RWPE1 (cell line): ENCODE data around the gene VPS52.

Experiments used
- CTCF ChIA-PET: fragments of 350-600 bp; sonication (Branson Sonifier 250); formaldehyde crosslinking; extraction: SDS; loops from one replicate; lab custom pipeline; 2021; lab: Yijun Ruan, JAX
- POLR2A ChIA-PET: fragments of 400-600 bp; formaldehyde crosslinking; extraction: SDS; loops from one replicate; lab custom pipeline; 2020; ENCODE audit warnings: antibody characterized with exemption; ENCODE audit not compliant: low non-redundant PET; lab: Yijun Ruan, JAX
- DNase-seq: peaks from one replicate; pipeline ENCODE4 v3.0.0; 2012; ENCODE audit warnings: low spot score
- H3K27ac ChIP-seq: fragments of 450-650 bp; 2 replicates; pipeline ENCODE4 v1.5.1; 2017
- TF ChIP-seq, protein P1 (sequence below): fragments of 450-650 bp; conservative IDR thresholded peaks from 2 replicates; pipeline ENCODE4 v1.5.1; 2017; ENCODE audit warnings: low read depth, mild to moderate bottlenecking

VPS52 gene

DNA sequence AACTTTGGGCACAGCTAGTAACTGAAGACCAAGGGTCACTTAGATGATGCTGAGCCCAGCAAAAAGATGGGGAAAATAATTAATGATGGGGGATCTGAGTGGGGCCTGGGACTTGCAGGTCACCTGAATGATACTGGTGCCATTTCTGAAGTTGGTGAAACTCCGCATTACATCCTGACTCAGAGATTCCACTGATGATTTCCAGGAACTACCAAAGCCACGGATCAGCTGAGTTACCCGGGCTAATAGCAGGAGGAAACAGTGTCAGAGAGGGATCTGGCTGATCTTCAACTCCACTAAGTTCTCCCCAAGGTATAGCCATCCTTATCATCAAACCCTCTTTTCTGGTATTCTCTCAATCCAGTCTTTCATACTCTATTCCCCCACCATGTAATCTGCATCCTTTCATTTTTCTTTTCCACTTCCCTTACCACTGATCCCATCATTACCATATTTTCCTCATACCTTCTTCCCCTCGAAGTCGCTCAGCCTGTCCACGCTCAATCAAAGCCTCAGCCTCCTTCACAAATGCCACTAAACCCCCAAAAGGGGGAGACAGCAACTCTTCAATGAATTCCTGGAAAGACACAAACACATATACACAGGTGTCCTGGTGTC is 20.2 kb downstream of the VPS52 start:
- POLR2A ChIA-PET = no interaction called here
- CTCF ChIA-PET = interaction anchor here (0.7 kb wide), 1 partner anchor 345 kb away, joined by 3 read pairs; no protein-coding TSS in a partner anchor

DNA sequence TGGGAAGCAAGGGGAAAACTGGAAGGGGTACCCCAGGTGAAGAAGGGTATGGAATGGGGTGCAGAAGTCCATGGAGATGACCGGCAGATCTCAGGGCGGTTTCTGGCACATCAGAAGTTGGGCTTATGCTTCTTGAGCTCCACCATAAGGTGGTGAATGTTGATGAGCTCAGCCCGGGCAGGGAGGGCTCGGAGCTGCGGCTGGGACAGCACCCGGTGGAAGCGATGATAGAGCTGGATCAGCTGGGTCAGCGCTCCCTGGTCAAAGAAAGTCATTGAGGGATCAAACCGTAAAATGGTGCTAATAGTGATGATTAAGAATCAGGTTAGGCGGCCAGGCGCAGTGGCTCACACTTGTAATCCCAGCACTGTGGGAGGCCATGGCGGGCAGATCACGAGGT is 20.9 kb downstream of the VPS52 start:
- ChIA-PET POLR2A (interaction anchor here (1.8 kb wide), 1 partner anchor 279 kb away, joined by 8 read pairs; no protein-coding TSS in a partner anchor), CTCF (no interaction called here)
- DNase-seq = no peak
- peak overlapping the region; percentile 99 for H3K27ac ChIP-seq
- TF ChIP-seq, protein P1, sequence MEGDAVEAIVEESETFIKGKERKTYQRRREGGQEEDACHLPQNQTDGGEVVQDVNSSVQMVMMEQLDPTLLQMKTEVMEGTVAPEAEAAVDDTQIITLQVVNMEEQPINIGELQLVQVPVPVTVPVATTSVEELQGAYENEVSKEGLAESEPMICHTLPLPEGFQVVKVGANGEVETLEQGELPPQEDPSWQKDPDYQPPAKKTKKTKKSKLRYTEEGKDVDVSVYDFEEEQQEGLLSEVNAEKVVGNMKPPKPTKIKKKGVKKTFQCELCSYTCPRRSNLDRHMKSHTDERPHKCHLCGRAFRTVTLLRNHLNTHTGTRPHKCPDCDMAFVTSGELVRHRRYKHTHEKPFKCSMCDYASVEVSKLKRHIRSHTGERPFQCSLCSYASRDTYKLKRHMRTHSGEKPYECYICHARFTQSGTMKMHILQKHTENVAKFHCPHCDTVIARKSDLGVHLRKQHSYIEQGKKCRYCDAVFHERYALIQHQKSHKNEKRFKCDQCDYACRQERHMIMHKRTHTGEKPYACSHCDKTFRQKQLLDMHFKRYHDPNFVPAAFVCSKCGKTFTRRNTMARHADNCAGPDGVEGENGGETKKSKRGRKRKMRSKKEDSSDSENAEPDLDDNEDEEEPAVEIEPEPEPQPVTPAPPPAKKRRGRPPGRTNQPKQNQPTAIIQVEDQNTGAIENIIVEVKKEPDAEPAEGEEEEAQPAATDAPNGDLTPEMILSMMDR = no peak

More for the DNA sequence above, 20.2 kb downstream of the VPS52 start:
- peak overlapping the region; percentile 99 for H3K27ac ChIP-seq
- no peak for DNase-seq
- TF ChIP-seq, protein P1 = no peak

DNA sequence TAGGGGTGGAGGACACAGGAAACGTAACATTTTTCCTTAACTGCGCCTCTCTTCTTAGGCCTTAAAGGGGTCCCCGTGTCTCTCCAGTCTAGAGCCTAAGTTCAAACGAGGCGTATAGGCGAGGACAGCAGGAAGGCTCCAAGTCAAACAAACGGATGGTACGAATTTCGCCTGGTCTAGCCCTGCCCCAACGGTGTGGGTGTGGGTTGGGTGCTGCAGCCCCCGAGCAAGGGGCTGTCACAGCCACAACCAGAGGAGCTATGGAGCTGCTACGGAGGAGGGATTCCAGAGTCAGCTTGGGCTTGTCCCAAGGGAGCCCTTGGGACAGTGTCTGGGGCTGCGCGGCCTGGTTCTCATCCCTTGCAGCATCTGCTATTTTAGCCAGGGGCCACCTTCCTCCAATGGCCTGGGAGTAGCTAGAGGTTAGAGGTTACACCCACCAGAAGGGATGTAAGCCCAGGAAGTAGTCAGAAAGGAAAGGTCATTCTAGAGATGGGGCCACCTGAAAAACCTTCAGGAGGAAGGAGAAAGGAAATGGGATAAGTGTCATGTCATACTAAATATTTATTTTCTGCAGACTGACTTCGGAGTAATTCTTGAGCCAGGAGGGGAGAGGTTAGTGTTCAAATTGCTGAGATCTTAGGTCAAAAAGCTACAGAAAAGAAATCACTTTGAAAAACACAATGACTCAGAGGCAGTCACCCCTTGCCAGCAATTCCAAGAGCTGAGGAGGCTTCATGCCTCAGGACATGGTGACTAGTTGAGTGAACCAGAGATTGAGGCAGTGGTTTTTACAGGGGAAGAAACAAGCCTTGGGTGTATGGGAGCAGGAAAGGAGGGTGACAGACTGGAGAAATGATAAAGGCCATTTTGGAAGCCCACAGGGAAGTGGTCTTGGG is 21.7 kb downstream of the VPS52 start:
- POLR2A ChIA-PET = interaction anchor here (0.7 to 1.8 kb wide), 3 partner anchors 22 to 278 kb away, joined by 3 to 8 read pairs (median 4); partner anchors contain the start of genes RPS18 and VPS52
- peak; percentile 55 for DNase-seq
- H3K27ac ChIP-seq = peak overlapping the region; percentile 99
- TF ChIP-seq, protein P1 = no peak
- CTCF ChIA-PET = interaction anchor here (1.9 to 2.0 kb wide), 2 partner anchors 11 to 88 kb away, joined by 9 to 15 read pairs; no protein-coding TSS in a partner anchor

- CTCF ChIA-PET = interaction anchor here (0.5 to 2.2 kb wide), 21 partner anchors 10 to 391 kb away, joined by 3 to 15 read pairs (median 4); partner anchors contain the start of genes BRD2, HSD17B8 and RING1
- TF ChIP-seq, protein P1 = no peak
- H3K27ac ChIP-seq = peak overlapping the region; percentile 99
- POLR2A ChIA-PET = interaction anchor here (0.7 to 1.8 kb wide), 3 partner anchors 23 to 278 kb away, joined by 3 to 8 read pairs (median 4); partner anchors contain the start of genes RPS18 and VPS52
- peak; percentile 93 for DNase-seq
Observed at GRCh38 chr6:33248932-33249731, 22.5 kb downstream of the VPS52 start.

GRCh38 chr6:33248643-33248931 is 23.1 kb downstream of the VPS52 start:
- ChIA-PET POLR2A (interaction anchor here (1.0 kb wide), 1 partner anchor 51 kb away, joined by 3 read pairs; no protein-coding TSS in a partner anchor), CTCF (interaction anchor here (0.5 to 2.2 kb wide), 22 partner anchors 9 to 390 kb away, joined by 3 to 15 read pairs (median 4); partner anchors contain the start of genes BRD2, HSD17B8, RING1 and RXRB)
- peak overlapping the region; percentile 99 for H3K27ac ChIP-seq
- DNase-seq = peak; percentile 24
- TF ChIP-seq, protein P1 = peak; percentile 65
